ENCODE data around the gene DNAH14. TPM values are rescaled to one million over a fixed set of nuclear protein-coding genes. Genes with fewer than 3 reads are reported as not detected.
A peak's percentile ranks its signal among the peaks of the same experiment; 100 is the strongest.

The DNAH14 gene
- total and polyA plus RNA-seq, 2 of the 13 experiments (the other 11 are each of a cell fraction or from before 2014, with no cell fraction given), result 4.5 to 27.5 TPM

- TF ChIP-seq ZBTB4 (CRISPR knock-in tag; IDR thresholded peaks at IDR 0.05; ENCODE audit: borderline replicate concordance), result no peak
- TF ChIP-seq ZNF431 (CRISPR knock-in tag; IDR thresholded peaks at IDR 0.05; ENCODE audit: borderline replicate concordance, low read depth), result no peak
- TF ChIP-seq ZFP82 (CRISPR knock-in tag; IDR thresholded peaks at IDR 0.05; ENCODE audit: borderline replicate concordance), result no peak
- peak; percentile 33; the same call in 1 of the 2 replicates for TF ChIP-seq ZNF12 (CRISPR knock-in tag; IDR thresholded peaks at IDR 0.05)
- TF ChIP-seq GMEB1 (CRISPR knock-in tag; IDR thresholded peaks at IDR 0.05; ENCODE audit: borderline replicate concordance), result peak; percentile 48; the same call in 1 of the 2 replicates
- TF ChIP-seq ATM (IDR thresholded peaks at IDR 0.05; ENCODE audit: borderline replicate concordance), result no peak
- no peak for TF ChIP-seq ARHGAP35 (CRISPR knock-in tag; IDR thresholded peaks at IDR 0.05; ENCODE audit: borderline replicate concordance)
- TF ChIP-seq AKNA (CRISPR knock-in tag; IDR thresholded peaks at IDR 0.05; ENCODE audit: borderline replicate concordance), result no peak
- no peak for TF ChIP-seq PBX3 (CRISPR knock-in tag; IDR thresholded peaks at IDR 0.05; ENCODE audit: borderline replicate concordance)
- TF ChIP-seq NR1H2 (CRISPR knock-in tag; IDR thresholded peaks at IDR 0.05; ENCODE audit: borderline replicate concordance, low read depth), result no peak
- no peak for TF ChIP-seq MEIS2 (CRISPR knock-in tag; IDR thresholded peaks at IDR 0.05)
- no peak for TF ChIP-seq ZBTB33 (CRISPR knock-in tag; IDR thresholded peaks at IDR 0.05)
- TF ChIP-seq ARNT2 (CRISPR knock-in tag; IDR thresholded peaks at IDR 0.05; ENCODE audit: low read depth), result peak; percentile 83
- TF ChIP-seq HDAC2 (CRISPR knock-in tag; IDR thresholded peaks at IDR 0.05), result peak; percentile 35; the same call in 1 of the 2 replicates
Observed at GRCh38 chr1:225428068-225428880, 498.8 kb downstream of the DNAH14 start (continued).
